PC-3 (cell line): ENCODE data around the gene SUN1.

Experiments used
- EZH2 ChIP-seq: fragments of 300-600 bp; sonication (generic); IDR thresholded peaks from one replicate; pipeline ENCODE4 v1.6.1; 2017; ENCODE audit warnings: antibody characterized with exemption, mild to moderate bottlenecking, low read length; ENCODE audit not compliant: unreplicated experiment
- EZH2phosphoT487 ChIP-seq: fragments of 300-600 bp; sonication (generic); IDR thresholded peaks from 2 replicates; pipeline ENCODE4 v1.6.1; 2018; ENCODE audit warnings: mild to moderate bottlenecking, antibody characterized with exemption, low read length, borderline replicate concordance
- TF ChIP-seq, protein P1 (sequence below): fragments of 300-600 bp; sonication (generic); conservative IDR thresholded peaks from 2 replicates; pipeline ENCODE4 v1.5.1; 2017; ENCODE audit warnings: antibody characterized with exemption, low read depth, mild to moderate bottlenecking, low read length

DNA sequence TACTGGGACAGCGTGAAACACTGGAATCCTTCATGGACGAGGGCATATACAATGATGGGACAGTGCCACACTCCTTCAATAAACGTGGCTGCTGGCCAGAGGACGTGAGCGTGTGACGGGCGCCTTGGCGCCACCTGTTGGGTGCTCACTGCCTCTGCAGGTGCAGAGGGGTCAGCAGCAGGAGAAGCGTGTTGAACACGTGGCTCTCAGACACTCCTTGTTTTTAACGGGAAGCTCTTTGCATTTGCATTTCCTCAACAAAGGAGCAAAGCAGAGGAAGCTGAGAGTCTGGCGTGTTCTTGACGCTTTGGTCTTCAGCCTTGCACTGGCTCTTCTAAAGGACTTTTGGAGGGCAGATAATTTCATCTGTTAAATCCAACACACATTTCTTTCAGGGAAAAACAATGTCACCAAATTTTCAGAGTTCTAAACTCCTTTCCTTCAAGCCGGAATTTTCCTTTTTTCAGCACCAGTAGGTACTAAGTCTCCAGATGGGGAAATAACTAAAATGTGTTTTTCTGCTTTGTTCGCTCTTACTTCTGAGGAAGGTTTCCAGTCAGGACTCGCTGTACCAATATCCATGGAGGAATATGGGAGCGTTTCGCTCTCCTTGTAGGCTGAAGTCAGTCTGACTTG lies 41.2 kb downstream of the SUN1 start:
- TF ChIP-seq, protein P1, sequence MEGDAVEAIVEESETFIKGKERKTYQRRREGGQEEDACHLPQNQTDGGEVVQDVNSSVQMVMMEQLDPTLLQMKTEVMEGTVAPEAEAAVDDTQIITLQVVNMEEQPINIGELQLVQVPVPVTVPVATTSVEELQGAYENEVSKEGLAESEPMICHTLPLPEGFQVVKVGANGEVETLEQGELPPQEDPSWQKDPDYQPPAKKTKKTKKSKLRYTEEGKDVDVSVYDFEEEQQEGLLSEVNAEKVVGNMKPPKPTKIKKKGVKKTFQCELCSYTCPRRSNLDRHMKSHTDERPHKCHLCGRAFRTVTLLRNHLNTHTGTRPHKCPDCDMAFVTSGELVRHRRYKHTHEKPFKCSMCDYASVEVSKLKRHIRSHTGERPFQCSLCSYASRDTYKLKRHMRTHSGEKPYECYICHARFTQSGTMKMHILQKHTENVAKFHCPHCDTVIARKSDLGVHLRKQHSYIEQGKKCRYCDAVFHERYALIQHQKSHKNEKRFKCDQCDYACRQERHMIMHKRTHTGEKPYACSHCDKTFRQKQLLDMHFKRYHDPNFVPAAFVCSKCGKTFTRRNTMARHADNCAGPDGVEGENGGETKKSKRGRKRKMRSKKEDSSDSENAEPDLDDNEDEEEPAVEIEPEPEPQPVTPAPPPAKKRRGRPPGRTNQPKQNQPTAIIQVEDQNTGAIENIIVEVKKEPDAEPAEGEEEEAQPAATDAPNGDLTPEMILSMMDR = peak; percentile 95
- TF ChIP-seq EZH2 = no peak
- no peak for TF ChIP-seq EZH2phosphoT487
